Activated T-cell treated with anti-CD3 and anti-CD28 coated beads for 4 hours (primary cell): Measurements from ENCODE around the gene CHRNA4.
A peak's percentile ranks its signal among the peaks of the same experiment; 100 is the strongest.
"Not testable (repeated sequence)": the region's sequence is repeated elsewhere in the genome, so short reads cannot be mapped to it uniquely, and the experiment has no call there.

Experiments
- DNase-seq: peaks from one replicate; pipeline ENCODE4 v3.0.0-alpha.2; 2020

The CHRNA4 gene

GRCh38 chr20:63397155-63397843 lies 36.1 kb upstream of the CHRNA4 start:
- no peak for DNase-seq

- DNase-seq = no peak
These were observed 35.2 kb upstream of the CHRNA4 start for GRCh38 chr20:63396300-63396699.

GRCh38 chr20:63395723-63396122 lies 34.6 kb upstream of the CHRNA4 start:
- no peak for DNase-seq

GRCh38 chr20:63394920-63395455 lies 33.8 kb upstream of the CHRNA4 start:
- no peak for DNase-seq

- no peak for DNase-seq
These were observed 33.1 kb upstream of the CHRNA4 start for GRCh38 chr20:63394069-63394919.

GRCh38 chr20:63393566-63393965 lies 32.4 kb upstream of the CHRNA4 start:
- no peak for DNase-seq

- DNase-seq = no peak
These were observed 31.6 kb upstream of the CHRNA4 start for GRCh38 chr20:63392465-63393365.

GRCh38 chr20:63387917-63388316 lies 26.8 kb upstream of the CHRNA4 start:
- DNase-seq = no peak

GRCh38 chr20:63387393-63387792 lies 26.2 kb upstream of the CHRNA4 start:
- no peak for DNase-seq

- no peak for DNase-seq
These were observed 25.3 kb upstream of the CHRNA4 start for GRCh38 chr20:63386491-63386890.

- no peak for DNase-seq
These were observed 24.7 kb upstream of the CHRNA4 start for GRCh38 chr20:63385819-63386218.

GRCh38 chr20:63384336-63384735 lies 23.2 kb upstream of the CHRNA4 start:
- no peak for DNase-seq

GRCh38 chr20:63383556-63383955 lies 22.4 kb upstream of the CHRNA4 start:
- no peak for DNase-seq

- no peak for DNase-seq
These were observed 21.6 kb upstream of the CHRNA4 start for GRCh38 chr20:63382551-63383300.

GRCh38 chr20:63381781-63382431 lies 20.8 kb upstream of the CHRNA4 start:
- DNase-seq = peak; percentile 9

GRCh38 chr20:63380346-63380870 lies 19.3 kb upstream of the CHRNA4 start:
- DNase-seq = no peak

GRCh38 chr20:63379872-63380271 lies 18.7 kb upstream of the CHRNA4 start:
- not testable (repeated sequence) for DNase-seq

GRCh38 chr20:63379296-63379695 lies 18.1 kb upstream of the CHRNA4 start:
- DNase-seq = no peak

- no peak for DNase-seq
These were observed 17.5 kb upstream of the CHRNA4 start for GRCh38 chr20:63378626-63379025.

GRCh38 chr20:63377951-63378381 lies 16.8 kb upstream of the CHRNA4 start:
- no peak for DNase-seq

- DNase-seq = no peak
These were observed 16.2 kb upstream of the CHRNA4 start for GRCh38 chr20:63377256-63377941.
